ENCODE results near the gene FAM237B. TPM values are rescaled to one million over a fixed set of nuclear protein-coding genes. Genes with fewer than 3 reads are reported as not detected.

FAM237B gene
- total RNA-seq, 1 experiment from 2014 or later: not detected

DNA sequence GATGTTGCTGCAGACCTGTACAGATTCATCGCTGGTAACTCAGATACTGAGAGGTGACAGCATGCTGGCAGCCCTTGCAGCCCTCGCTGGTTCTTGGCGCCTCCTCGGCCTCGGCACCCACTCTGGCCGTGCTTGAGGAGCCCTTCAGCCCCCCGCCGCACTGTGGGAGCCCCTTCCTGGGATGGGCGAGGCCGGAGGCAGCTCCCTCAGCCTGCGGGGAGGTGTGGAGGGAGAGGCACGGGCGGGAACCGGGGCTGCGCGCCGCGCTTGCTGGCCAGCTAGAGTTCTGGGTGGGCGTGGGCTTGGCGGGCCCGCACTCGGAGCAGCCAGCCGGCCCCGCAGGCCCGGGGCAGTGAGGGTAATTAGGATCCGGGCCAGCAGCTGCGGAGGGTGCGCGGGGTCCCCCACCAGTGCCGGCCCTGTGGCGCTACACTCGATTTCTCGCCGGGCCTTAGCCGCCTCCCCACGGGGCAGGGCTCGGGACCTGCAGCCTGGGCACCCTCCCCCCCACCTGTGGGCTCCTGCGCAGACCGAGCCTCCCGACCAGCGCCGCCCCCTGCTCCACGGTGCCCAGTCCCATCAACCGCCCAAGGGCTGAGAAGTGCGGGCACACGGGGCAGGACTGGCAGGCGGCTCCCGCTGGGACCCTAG is 13.2 kb upstream of the FAM237B start:
- no peaks in the 10 kb centered on the region for H3K4me1 ChIP-seq (ENCODE audit: insufficient read depth, low read length)
- DNase-seq (no peak), ATAC-seq (no peak)
- intact Hi-C loops (cut with micrococcal nuclease): no loop called here
- H3K79me2 ChIP-seq (ENCODE audit: low read length): no peaks in the 10 kb centered on the region
- no peak overlapping the region for H3K27ac ChIP-seq (ENCODE audit: low read length)
- no peak overlapping the region for H2AFZ ChIP-seq (ENCODE audit: low read length)
- no peak overlapping the region for H3K4me3 ChIP-seq (ENCODE audit: low read length)
- H3K9me2 ChIP-seq (replicated peaks; ENCODE audit: low read length): no peaks in the 10 kb centered on the region
- H4K20me1 ChIP-seq (ENCODE audit: low read length): no peaks in the 10 kb centered on the region
- H3F3A ChIP-seq (ENCODE audit: low read length, unreplicated experiment): no peaks in the 10 kb centered on the region
- no peaks in the 10 kb centered on the region for H3K9me3 ChIP-seq (ENCODE audit: low read length)
- no peak for TF ChIP-seq EZH2phosphoT487 (IDR thresholded peaks at IDR 0.05; ENCODE audit: borderline replicate concordance, low read length)
- TF ChIP-seq EZH2 (IDR thresholded peaks at IDR 0.05; ENCODE audit: low read length, unreplicated experiment): no peak
- TF ChIP-seq, protein P1, sequence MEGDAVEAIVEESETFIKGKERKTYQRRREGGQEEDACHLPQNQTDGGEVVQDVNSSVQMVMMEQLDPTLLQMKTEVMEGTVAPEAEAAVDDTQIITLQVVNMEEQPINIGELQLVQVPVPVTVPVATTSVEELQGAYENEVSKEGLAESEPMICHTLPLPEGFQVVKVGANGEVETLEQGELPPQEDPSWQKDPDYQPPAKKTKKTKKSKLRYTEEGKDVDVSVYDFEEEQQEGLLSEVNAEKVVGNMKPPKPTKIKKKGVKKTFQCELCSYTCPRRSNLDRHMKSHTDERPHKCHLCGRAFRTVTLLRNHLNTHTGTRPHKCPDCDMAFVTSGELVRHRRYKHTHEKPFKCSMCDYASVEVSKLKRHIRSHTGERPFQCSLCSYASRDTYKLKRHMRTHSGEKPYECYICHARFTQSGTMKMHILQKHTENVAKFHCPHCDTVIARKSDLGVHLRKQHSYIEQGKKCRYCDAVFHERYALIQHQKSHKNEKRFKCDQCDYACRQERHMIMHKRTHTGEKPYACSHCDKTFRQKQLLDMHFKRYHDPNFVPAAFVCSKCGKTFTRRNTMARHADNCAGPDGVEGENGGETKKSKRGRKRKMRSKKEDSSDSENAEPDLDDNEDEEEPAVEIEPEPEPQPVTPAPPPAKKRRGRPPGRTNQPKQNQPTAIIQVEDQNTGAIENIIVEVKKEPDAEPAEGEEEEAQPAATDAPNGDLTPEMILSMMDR (conservative IDR thresholded peaks at IDR 0.05; ENCODE audit: low read depth, low read length): no peak
- no peak overlapping the region for H3K9ac ChIP-seq (ENCODE audit: low read length)
- H3K36me3 ChIP-seq (ENCODE audit: low read depth, low read length): no peaks in the 10 kb centered on the region
- no peak overlapping the region for H3K4me2 ChIP-seq (ENCODE audit: low read length)
- ChIA-PET POLR2A (ENCODE audit: unreplicated experiment) (interaction anchor here (0.6 kb wide), 1 partner anchor 11 kb away, joined by 3 read pairs; no protein-coding TSS in a partner anchor), CTCF (no interaction called here)
- H3K27me3 ChIP-seq (ENCODE audit: low read length): no peaks in the 10 kb centered on the region
- BruUV-seq (replicated peaks): no TSS peak

DNA sequence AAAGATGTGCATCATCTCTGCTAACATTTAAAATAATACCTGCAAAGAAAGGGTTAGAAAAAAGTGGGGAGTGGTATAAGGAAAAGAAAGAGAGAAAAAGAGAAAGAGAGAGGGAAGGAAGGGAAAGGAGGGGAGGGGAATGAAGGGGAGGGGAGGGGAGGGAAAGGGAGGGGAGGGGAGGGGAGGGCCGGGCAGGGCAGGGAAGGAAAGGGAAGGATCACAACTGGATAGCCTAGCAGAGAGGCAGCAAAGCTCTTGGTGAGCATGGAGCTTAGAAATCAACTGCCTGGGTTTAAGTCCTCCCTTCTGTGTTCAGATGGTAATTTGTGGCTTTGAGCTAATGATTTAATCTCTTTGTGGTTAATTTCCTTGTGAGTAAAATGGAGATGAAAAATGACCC is 5.4 kb upstream of the FAM237B start:
- H2AFZ ChIP-seq (ENCODE audit: low read length): no peak overlapping the region
- no peak overlapping the region for H3K9ac ChIP-seq (ENCODE audit: low read length)
- intact Hi-C loops (cut with micrococcal nuclease): no loop called here
- H3K27ac ChIP-seq (ENCODE audit: low read length): no peak overlapping the region
- ATAC-seq (no peak), DNase-seq (no peak)
- H3K9me3 ChIP-seq (ENCODE audit: low read length): no peaks in the 10 kb centered on the region
- CTCF ChIA-PET: no interaction called here
- BruUV-seq (replicated peaks): no TSS peak
- H3K27me3 ChIP-seq (ENCODE audit: low read length): no peaks in the 10 kb centered on the region
- H3K4me1 ChIP-seq (ENCODE audit: insufficient read depth, low read length): no peaks in the 10 kb centered on the region
- H3K4me3 ChIP-seq (ENCODE audit: low read length): no peak overlapping the region
- no peaks in the 10 kb centered on the region for H3K36me3 ChIP-seq (ENCODE audit: low read depth, low read length)
- POLR2A ChIA-PET (ENCODE audit: unreplicated experiment): no interaction called here
- H3K79me2 ChIP-seq (ENCODE audit: low read length): no peaks in the 10 kb centered on the region
- H3F3A ChIP-seq (ENCODE audit: low read length, unreplicated experiment): no peaks in the 10 kb centered on the region
- TF ChIP-seq, protein P1 (conservative IDR thresholded peaks at IDR 0.05; ENCODE audit: low read depth, low read length): no peak
- TF ChIP-seq EZH2phosphoT487 (IDR thresholded peaks at IDR 0.05; ENCODE audit: borderline replicate concordance, low read length) (no peak), EZH2 (IDR thresholded peaks at IDR 0.05; ENCODE audit: low read length, unreplicated experiment) (no peak)
- no peaks in the 10 kb centered on the region for H4K20me1 ChIP-seq (ENCODE audit: low read length)
- H3K9me2 ChIP-seq (replicated peaks; ENCODE audit: low read length): no peaks in the 10 kb centered on the region
- H3K4me2 ChIP-seq (ENCODE audit: low read length): no peak overlapping the region

DNA sequence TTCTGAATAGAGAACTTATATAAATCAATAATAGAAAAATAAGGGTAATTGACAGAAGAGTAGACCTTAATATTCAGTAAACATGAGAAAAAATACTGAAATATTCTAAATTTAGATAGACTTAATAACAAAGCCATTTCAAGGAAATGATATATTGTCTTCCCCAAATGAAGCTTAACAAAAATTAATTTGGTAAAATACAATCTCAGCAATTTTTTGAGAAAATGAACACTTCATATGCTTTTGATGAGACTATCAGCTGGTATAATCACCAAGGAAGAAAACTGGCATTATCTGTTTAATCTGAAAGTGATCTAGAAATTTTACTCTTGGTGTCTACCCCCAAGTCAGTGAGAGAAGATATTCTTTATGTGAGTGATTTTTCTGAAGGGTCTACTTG is 1.7 kb upstream of the FAM237B start:
- no peaks in the 10 kb centered on the region for H3K9me2 ChIP-seq (replicated peaks; ENCODE audit: low read length)
- no peaks in the 10 kb centered on the region for H3K36me3 ChIP-seq (ENCODE audit: low read depth, low read length)
- no TSS peak for BruUV-seq (replicated peaks)
- H3K9me3 ChIP-seq (ENCODE audit: low read length): no peaks in the 10 kb centered on the region
- DNase-seq (no peak), ATAC-seq (no peak)
- TF ChIP-seq EZH2 (IDR thresholded peaks at IDR 0.05; ENCODE audit: low read length, unreplicated experiment) (no peak), EZH2phosphoT487 (IDR thresholded peaks at IDR 0.05; ENCODE audit: borderline replicate concordance, low read length) (no peak)
- TF ChIP-seq, protein P1 (conservative IDR thresholded peaks at IDR 0.05; ENCODE audit: low read depth, low read length): no peak
- intact Hi-C loops (cut with micrococcal nuclease): no loop called here
- CTCF ChIA-PET: no interaction called here
- no peak overlapping the region for H3K4me3 ChIP-seq (ENCODE audit: low read length)
- no peaks in the 10 kb centered on the region for H3K4me1 ChIP-seq (ENCODE audit: insufficient read depth, low read length)
- H4K20me1 ChIP-seq (ENCODE audit: low read length): no peaks in the 10 kb centered on the region
- POLR2A ChIA-PET (ENCODE audit: unreplicated experiment): no interaction called here
- H3K79me2 ChIP-seq (ENCODE audit: low read length): no peaks in the 10 kb centered on the region
- H2AFZ ChIP-seq (ENCODE audit: low read length): no peak overlapping the region
- peaks cover 5% of the 10 kb centered on the region; the same call in 1 of the 2 replicates for H3K27me3 ChIP-seq (ENCODE audit: low read length)
- no peak overlapping the region for H3K4me2 ChIP-seq (ENCODE audit: low read length)
- no peak overlapping the region for H3K9ac ChIP-seq (ENCODE audit: low read length)
- no peak overlapping the region for H3K27ac ChIP-seq (ENCODE audit: low read length)
- H3F3A ChIP-seq (ENCODE audit: low read length, unreplicated experiment): no peaks in the 10 kb centered on the region

Measured in PC-3 (cell line).